Measurements from ENCODE around the gene COMMD9. TPM values are rescaled to one million over a fixed set of nuclear protein-coding genes. Genes with fewer than 3 reads are reported as not detected.

The COMMD9 gene
- total and polyA plus RNA-seq, 2 donors (not counting 1 experiment from before 2014, with no cell fraction given), result 41.3 to 47.4 TPM

DNA sequence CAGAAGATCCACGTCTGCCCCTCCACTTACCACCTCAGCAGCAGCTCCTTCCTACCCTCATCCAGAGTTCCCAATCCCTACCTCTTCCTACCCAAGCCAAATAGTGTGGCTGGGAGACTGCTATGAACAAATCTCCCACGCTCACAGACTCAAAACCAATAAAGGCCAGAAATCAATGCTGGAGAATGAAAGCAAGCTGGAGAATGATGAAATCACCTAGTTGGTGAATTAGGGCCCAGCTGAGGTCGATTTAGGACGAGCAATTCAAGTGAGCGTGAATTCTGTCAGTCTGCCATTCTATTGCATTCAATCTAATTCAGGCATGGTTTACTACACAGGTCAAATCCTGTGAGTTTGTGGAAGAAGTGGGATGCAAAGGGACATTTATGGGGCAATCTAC, 22.5 kb downstream of the COMMD9 start:
- no peaks in the 10 kb centered on the region for H3K4me1 Mint-ChIP-seq
- no peak overlapping the region for H3K27ac Mint-ChIP-seq
- Histone ChIP-seq H3K4me1 (ENCODE audit: control insufficient read depth in 2 of 2, insufficient read depth in 2 of 2, low read length in 2 of 2) (no peaks in the 10 kb centered on the region), H3K27ac (ENCODE audit: low read length in 2 of 2) (no peak overlapping the region), H3K36me3 (replicated peaks in 1 of 2; ENCODE audit: control extremely low read depth in 1 of 2, control insufficient read depth in 1 of 2, extremely low read depth in 1 of 2, insufficient read depth in 2 of 2, low read length in 1 of 2) (peaks cover 0 to 16% of the 10 kb centered on the region in 2 experiments), H3K9me3 (ENCODE audit: control extremely low read depth in 1 of 3, control insufficient read depth in 2 of 3, insufficient read depth in 1 of 3, low read length in 2 of 3) (no peaks in the 10 kb centered on the region), H3K4me2 (replicated peaks; ENCODE audit: low read depth, low read length, poor library complexity, severe bottlenecking) (no peak overlapping the region), H3K27me3 (replicated peaks in 1 of 4; ENCODE audit: control extremely low read depth in 1 of 4, control insufficient read depth in 3 of 4, insufficient read depth in 4 of 4, low read length in 3 of 4) (no peaks in the 10 kb centered on the region), H3K79me2 (ENCODE audit: control insufficient read depth, insufficient read depth, low read length) (no peaks in the 10 kb centered on the region), H4K20me1 (ENCODE audit: control insufficient read depth, insufficient read depth, low read length, poor library complexity, severe bottlenecking) (no peaks in the 10 kb centered on the region), H2AFZ (ENCODE audit: insufficient read depth, low read depth, low read length, poor library complexity, severe bottlenecking) (no peak overlapping the region), H3K4me3 (ENCODE audit: control extremely low read depth in 1 of 5, extremely low read depth in 1 of 5, insufficient read depth in 1 of 5, low read depth in 2 of 5, low read length in 4 of 5) (no peak overlapping the region), H3K9ac (ENCODE audit: low read length) (no peak overlapping the region)
- POLR2A ChIA-PET, result no interaction called here
- 42% methylated on average over 3 of the region's 5 CpGs for WGBS (ENCODE audit: insufficient coverage)
- DNase-seq (no peak), ATAC-seq (ENCODE audit: low read depth) (no peak)
- peaks cover 6% of the 10 kb centered on the region for H3K27me3 Mint-ChIP-seq
- no peak for TF ChIP-seq EZH2 (IDR thresholded peaks at IDR 0.05; ENCODE audit: borderline replicate concordance, insufficient read depth, low read depth, low read length, poor library complexity, severe bottlenecking)
- TF ChIP-seq, protein P1, sequence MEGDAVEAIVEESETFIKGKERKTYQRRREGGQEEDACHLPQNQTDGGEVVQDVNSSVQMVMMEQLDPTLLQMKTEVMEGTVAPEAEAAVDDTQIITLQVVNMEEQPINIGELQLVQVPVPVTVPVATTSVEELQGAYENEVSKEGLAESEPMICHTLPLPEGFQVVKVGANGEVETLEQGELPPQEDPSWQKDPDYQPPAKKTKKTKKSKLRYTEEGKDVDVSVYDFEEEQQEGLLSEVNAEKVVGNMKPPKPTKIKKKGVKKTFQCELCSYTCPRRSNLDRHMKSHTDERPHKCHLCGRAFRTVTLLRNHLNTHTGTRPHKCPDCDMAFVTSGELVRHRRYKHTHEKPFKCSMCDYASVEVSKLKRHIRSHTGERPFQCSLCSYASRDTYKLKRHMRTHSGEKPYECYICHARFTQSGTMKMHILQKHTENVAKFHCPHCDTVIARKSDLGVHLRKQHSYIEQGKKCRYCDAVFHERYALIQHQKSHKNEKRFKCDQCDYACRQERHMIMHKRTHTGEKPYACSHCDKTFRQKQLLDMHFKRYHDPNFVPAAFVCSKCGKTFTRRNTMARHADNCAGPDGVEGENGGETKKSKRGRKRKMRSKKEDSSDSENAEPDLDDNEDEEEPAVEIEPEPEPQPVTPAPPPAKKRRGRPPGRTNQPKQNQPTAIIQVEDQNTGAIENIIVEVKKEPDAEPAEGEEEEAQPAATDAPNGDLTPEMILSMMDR (IDR thresholded peaks at IDR 0.05), result no peak
- H3K9me3 Mint-ChIP-seq (ENCODE audit: insufficient read depth), result no peaks in the 10 kb centered on the region
- CTCF ChIA-PET, result interaction anchor here (0.7 to 6.1 kb wide), 14 partner anchors 8 to 783 kb away, joined by 3 to 109 read pairs (median 3); partner anchors contain the start of gene FJX1
- intact Hi-C loops (cut with micrococcal nuclease), result loop anchor here (5.0 kb wide), 2 partner anchors 444 to 779 kb away; no protein-coding TSS in a partner anchor
- H3K4me3 Mint-ChIP-seq, result no peak overlapping the region

DNA sequence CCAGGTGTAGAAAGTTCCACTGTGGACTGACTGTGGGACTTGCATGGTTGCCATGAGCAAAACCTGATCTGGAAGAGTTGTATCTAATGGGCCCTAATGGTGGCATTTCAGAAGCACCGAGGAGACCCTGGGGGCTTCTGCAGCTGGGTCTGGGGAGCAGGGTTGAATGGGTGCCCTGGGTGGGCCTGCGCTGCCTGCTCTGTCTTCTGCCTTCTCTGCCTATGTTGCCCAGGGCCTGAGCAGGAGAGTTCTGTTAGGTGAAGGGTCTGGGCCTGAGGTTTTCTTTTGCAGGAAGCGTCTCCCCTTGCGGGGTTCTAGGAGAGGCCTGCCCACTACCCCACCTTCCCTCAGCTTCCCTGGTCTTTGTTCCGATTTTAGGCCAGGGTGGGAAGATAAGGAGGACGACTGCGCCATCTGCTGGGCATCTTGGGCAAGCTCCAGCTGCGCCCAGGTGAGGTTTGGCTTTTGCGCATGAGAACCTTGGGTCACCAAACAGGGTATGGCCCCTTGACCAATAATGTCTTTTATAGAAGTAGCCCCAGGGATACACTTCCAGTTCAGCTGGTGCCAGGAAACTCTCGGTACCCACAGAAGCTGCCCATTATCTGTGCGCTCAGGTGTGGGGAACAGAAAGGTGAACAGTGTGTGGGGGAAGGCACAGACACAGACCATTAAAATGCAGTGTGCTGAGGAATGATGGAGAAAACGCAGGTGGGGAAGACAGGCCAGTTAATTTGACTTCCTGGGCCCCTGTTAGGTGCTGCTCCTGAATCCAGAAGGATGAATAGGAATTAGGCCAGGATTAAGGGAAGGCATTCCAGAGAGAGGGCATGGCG, 23.2 kb downstream of the COMMD9 start:
- ChIA-PET POLR2A (no interaction called here), CTCF (interaction anchor here (0.6 to 6.1 kb wide), 18 partner anchors 9 to 782 kb away, joined by 3 to 109 read pairs (median 3); partner anchors contain the start of gene FJX1)
- no peaks in the 10 kb centered on the region for H3K79me2 ChIP-seq (ENCODE audit: control insufficient read depth, insufficient read depth, low read length)
- 38% methylated on average over 11 of the region's 13 CpGs for WGBS (ENCODE audit: insufficient coverage)
- Mint-ChIP-seq H3K27me3 (peaks cover 11% of the 10 kb centered on the region), H3K27ac (no peak overlapping the region), H3K4me3 (no peak overlapping the region), H3K4me1 (no peaks in the 10 kb centered on the region), H3K9me3 (ENCODE audit: insufficient read depth) (no peaks in the 10 kb centered on the region)
- H3K4me2 ChIP-seq (replicated peaks; ENCODE audit: low read depth, low read length, poor library complexity, severe bottlenecking), result no peak overlapping the region
- no peak overlapping the region for H3K4me3 ChIP-seq (ENCODE audit: control extremely low read depth in 1 of 5, extremely low read depth in 1 of 5, insufficient read depth in 1 of 5, low read depth in 2 of 5, low read length in 4 of 5)
- TF ChIP-seq EZH2 (IDR thresholded peaks at IDR 0.05; ENCODE audit: borderline replicate concordance, insufficient read depth, low read depth, low read length, poor library complexity, severe bottlenecking), result no peak
- TF ChIP-seq, protein P1 (IDR thresholded peaks at IDR 0.05), result peak; percentile 80
- H3K4me1 ChIP-seq (ENCODE audit: control insufficient read depth in 2 of 2, insufficient read depth in 2 of 2, low read length in 2 of 2), result no peaks in the 10 kb centered on the region
- peaks cover 0 to 4% (median 0%) of the 10 kb centered on the region in 4 experiments for H3K27me3 ChIP-seq (replicated peaks in 1 of 4; ENCODE audit: control extremely low read depth in 1 of 4, control insufficient read depth in 3 of 4, insufficient read depth in 4 of 4, low read length in 3 of 4)
- peaks cover 0 to 9% of the 10 kb centered on the region in 2 experiments for H3K36me3 ChIP-seq (replicated peaks in 1 of 2; ENCODE audit: control extremely low read depth in 1 of 2, control insufficient read depth in 1 of 2, extremely low read depth in 1 of 2, insufficient read depth in 2 of 2, low read length in 1 of 2)
- H3K27ac ChIP-seq (ENCODE audit: low read length in 2 of 2), result no peak overlapping the region
- no peaks in the 10 kb centered on the region for H4K20me1 ChIP-seq (ENCODE audit: control insufficient read depth, insufficient read depth, low read length, poor library complexity, severe bottlenecking)
- intact Hi-C loops (cut with micrococcal nuclease), result loop anchor here (5.0 kb wide), 2 partner anchors 444 to 779 kb away; no protein-coding TSS in a partner anchor
- DNase-seq (peak; percentile 67), ATAC-seq (ENCODE audit: low read depth) (peak; percentile 51)
- no peak overlapping the region for H2AFZ ChIP-seq (ENCODE audit: insufficient read depth, low read depth, low read length, poor library complexity, severe bottlenecking)
- no peaks in the 10 kb centered on the region for H3K9me3 ChIP-seq (ENCODE audit: control extremely low read depth in 1 of 3, control insufficient read depth in 2 of 3, insufficient read depth in 1 of 3, low read length in 2 of 3)
- no peak overlapping the region for H3K9ac ChIP-seq (ENCODE audit: low read length)
